Mesenchymal stem cell (in vitro differentiated cells and primary cell): ENCODE measurements around the gene SLC25A51.

Experiments used
- DNase-seq: peaks from one replicate; pipeline ENCODE4 v3.0.0-alpha.2; 2013
- H2AFZ ChIP-seq: one replicate; pipeline ENCODE4 v1.6.1; 2013; ENCODE audit warnings: low read depth, mild to moderate bottlenecking, control low read depth, inconsistent platforms, low read length, moderate library complexity
- H2AK5ac ChIP-seq: 2 replicates; pipeline ENCODE4 v1.6.1; 2013; ENCODE audit warnings: low read length, moderate library complexity, mild to moderate bottlenecking, inconsistent platforms; ENCODE audit not compliant: severe bottlenecking
- H2BK120ac ChIP-seq: one replicate; pipeline ENCODE4 v1.6.1; 2013; ENCODE audit warnings: low read depth, mild to moderate bottlenecking, inconsistent platforms, low read length, moderate library complexity
- H2BK12ac ChIP-seq, 2 experiments: one replicate each; pipeline ENCODE4 v1.6.1; 2013; ENCODE audit warnings: inconsistent platforms in 2 of 2, low read length in 2 of 2, mild to moderate bottlenecking in 2 of 2, moderate library complexity in 2 of 2, control low read depth in 1 of 2
- H2BK15ac ChIP-seq: one replicate; pipeline ENCODE4 v1.6.1; 2013; ENCODE audit warnings: mild to moderate bottlenecking, low read depth, inconsistent platforms; ENCODE audit not compliant: poor library complexity, severe bottlenecking
- H2BK5ac ChIP-seq: 2 replicates; pipeline ENCODE4 v1.6.1; 2013; ENCODE audit warnings: low read depth, mild to moderate bottlenecking, low read length, control low read depth, inconsistent platforms; ENCODE audit not compliant: poor library complexity, severe bottlenecking
- H3K14ac ChIP-seq, 2 experiments: one replicate each; pipeline ENCODE4 v1.6.1; 2013; ENCODE audit warnings: inconsistent platforms in 2 of 2, low read length in 2 of 2, control low read depth in 1 of 2, mild to moderate bottlenecking in 1 of 2, moderate library complexity in 1 of 2
- H3K18ac ChIP-seq, 2 experiments: one replicate each; pipeline ENCODE4 v1.6.1; 2013; ENCODE audit warnings: inconsistent platforms in 2 of 2, low read length in 2 of 2, control low read depth in 1 of 2, low read depth in 1 of 2, mild to moderate bottlenecking in 1 of 2
- H3K23ac ChIP-seq, 2 experiments: one replicate each; pipeline ENCODE4 v1.6.1; 2013; ENCODE audit warnings: inconsistent platforms in 2 of 2, low read length in 2 of 2, mild to moderate bottlenecking in 2 of 2, moderate library complexity in 2 of 2, control low read depth in 1 of 2
- H3K27ac ChIP-seq: 2 replicates; pipeline ENCODE4 v1.5.1; 2013; ENCODE audit warnings: mild to moderate bottlenecking, moderate library complexity, low read length, control low read depth, inconsistent platforms; ENCODE audit not compliant: poor library complexity, severe bottlenecking
- H3K27me3 ChIP-seq, 2 experiments: 2 replicates each; pipeline versions ENCODE4 v1.6.1 to v1.7.0; 2013; ENCODE audit warnings: low read length in 2 of 2, mild to moderate bottlenecking in 2 of 2, moderate library complexity in 2 of 2, control low read depth in 1 of 2, inconsistent platforms in 1 of 2; ENCODE audit not compliant: control insufficient read depth in 1 of 2, insufficient read depth in 1 of 2
- H3K36me3 ChIP-seq, 2 experiments: 2 replicates each; pipeline versions ENCODE4 v1.6.1 to v1.7.0; 2013; ENCODE audit warnings: low read length in 2 of 2, control low read depth in 1 of 2, inconsistent platforms in 1 of 2, low read depth in 1 of 2, mild to moderate bottlenecking in 1 of 2; ENCODE audit not compliant: insufficient read depth in 2 of 2, control insufficient read depth in 1 of 2
- H3K4ac ChIP-seq, 2 experiments: one replicate each; pipeline ENCODE4 v1.6.1; 2013; ENCODE audit warnings: inconsistent platforms in 2 of 2, low read length in 2 of 2, mild to moderate bottlenecking in 2 of 2, moderate library complexity in 2 of 2, control low read depth in 1 of 2, low read depth in 1 of 2
- H3K4me1 ChIP-seq: 2 replicates; pipeline ENCODE4 v1.6.1; 2013; ENCODE audit warnings: low read depth, low read length, control low read depth; ENCODE audit not compliant: control insufficient read depth, insufficient read depth
- H3K4me2 ChIP-seq: 2 replicates; pipeline ENCODE4 v1.6.1; 2013; ENCODE audit warnings: low read length, mild to moderate bottlenecking, inconsistent platforms; ENCODE audit not compliant: poor library complexity, severe bottlenecking
- H3K4me3 ChIP-seq, 2 experiments: 2 replicates each; pipeline versions ENCODE4 v1.5.1 to v1.7.0; 2013; ENCODE audit warnings: low read length in 2 of 2, mild to moderate bottlenecking in 2 of 2, control low read depth in 1 of 2, low read depth in 1 of 2; ENCODE audit not compliant: insufficient read depth in 1 of 2
- H3K79me1 ChIP-seq: replicated peaks from 2 replicates; pipeline ENCODE4 v1.6.1; 2013; ENCODE audit warnings: mild to moderate bottlenecking, control low read depth, low read length, inconsistent platforms; ENCODE audit not compliant: poor library complexity, severe bottlenecking
- H3K9ac ChIP-seq: 2 replicates; pipeline ENCODE4 v1.7.0; 2013; ENCODE audit warnings: mild to moderate bottlenecking, low read length, moderate library complexity
- H3K9me3 ChIP-seq: 2 replicates; pipeline ENCODE4 v1.7.0; 2013; ENCODE audit warnings: mild to moderate bottlenecking, low read length; ENCODE audit not compliant: control insufficient read depth
- H4K8ac ChIP-seq: one replicate; pipeline ENCODE4 v1.6.1; 2013; ENCODE audit warnings: inconsistent platforms, mild to moderate bottlenecking, low read length, moderate library complexity
- H4K91ac ChIP-seq: one replicate; pipeline ENCODE4 v1.6.1; 2013; ENCODE audit warnings: mild to moderate bottlenecking, low read length, inconsistent platforms
- whole genome bisulfite sequencing: methylation state at CpG from one replicate; pipeline ENCODE4 v1.1.7; 2013; ENCODE audit warnings: mixed read lengths; 5-methylcytosine and 5-hydroxymethylcytosine counted together

The SLC25A51 gene

DNA sequence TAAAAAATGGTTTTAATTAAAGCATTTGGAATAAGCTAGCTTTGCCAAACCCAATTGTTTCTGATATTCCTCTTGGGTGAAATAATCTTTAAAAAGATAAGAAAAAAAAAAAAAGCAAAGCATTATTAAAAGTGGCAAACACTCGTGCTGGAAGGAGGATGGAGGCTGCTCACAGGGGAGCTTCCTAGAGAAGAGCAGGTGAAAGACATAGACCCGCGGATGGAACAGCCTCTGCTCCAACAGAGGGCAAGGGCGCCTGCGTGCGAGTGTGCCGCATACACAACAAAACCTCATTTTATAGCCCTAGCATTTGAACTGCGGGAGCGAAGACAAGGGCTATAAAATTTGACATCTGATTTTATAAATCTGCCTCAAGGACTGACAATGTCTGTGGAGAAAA is 33.4 kb upstream of the SLC25A51 start:
- Histone ChIP-seq H3K4ac (peak overlapping the region; percentile 68 to 95), H3K4me3 (no peak overlapping the region), H3K18ac (peak overlapping the region; percentile 79 to 96), H3K79me1 (peaks cover 17% of the 10 kb centered on the region), H3K9ac (peak overlapping the region; percentile 57), H3K14ac (no peak overlapping the region), H3K4me2 (no peak overlapping the region), H2BK120ac (peak overlapping the region; percentile 91), H4K91ac (peak overlapping the region; percentile 90), H2BK5ac (no peak overlapping the region), H3K23ac (no peak overlapping the region), H2AFZ (no peak overlapping the region), H3K9me3 (no peaks in the 10 kb centered on the region), H3K4me1 (peaks cover 43% of the 10 kb centered on the region), H3K27me3 (no peaks in the 10 kb centered on the region), H2BK15ac (no peak overlapping the region), H3K27ac (peak overlapping the region; percentile 79), H3K36me3 (peaks cover 20 to 40% of the 10 kb centered on the region in 2 experiments), H4K8ac (peak overlapping the region; percentile 88), H2BK12ac (peak overlapping the region; percentile 49 to 85), H2AK5ac (peak overlapping the region; percentile 73)
- WGBS, result 63% methylated on average over 5 of the region's 9 CpGs
- DNase-seq, result no peak

GRCh38 chr9:37936965-37937364 is 33.0 kb upstream of the SLC25A51 start:
- peak overlapping the region; percentile 24 for H2BK120ac ChIP-seq
- peak; percentile 92 for DNase-seq
- peak overlapping the region; percentile 44 for H4K91ac ChIP-seq
- H3K4me3 ChIP-seq, result no peak overlapping the region
- peak overlapping the region; percentile 57 for H3K9ac ChIP-seq
- no peak overlapping the region for H3K4me2 ChIP-seq
- peaks cover 38% of the 10 kb centered on the region for H3K4me1 ChIP-seq
- H2AK5ac ChIP-seq, result peak overlapping the region; percentile 6
- WGBS, result 30% methylated on average over 3 of the region's 4 CpGs
- H3K4ac ChIP-seq, result no peak overlapping the region
- peak overlapping the region; percentile 6 for H3K27ac ChIP-seq
- H2BK5ac ChIP-seq, result no peak overlapping the region
- peak overlapping the region in 1 of 2 experiments; percentile 4 for H2BK12ac ChIP-seq
- H3K9me3 ChIP-seq, result no peaks in the 10 kb centered on the region
- H3K27me3 ChIP-seq, result no peaks in the 10 kb centered on the region
- H3K18ac ChIP-seq, result peak overlapping the region; percentile 1 to 29
- peak overlapping the region; percentile 41 for H4K8ac ChIP-seq
- H2BK15ac ChIP-seq, result no peak overlapping the region
- no peak overlapping the region for H2AFZ ChIP-seq
- peaks cover 16 to 36% of the 10 kb centered on the region in 2 experiments for H3K36me3 ChIP-seq
- H3K79me1 ChIP-seq, result peaks cover 17% of the 10 kb centered on the region
- H3K14ac ChIP-seq, result no peak overlapping the region
- no peak overlapping the region for H3K23ac ChIP-seq

GRCh38 chr9:37936376-37936775 is 32.4 kb upstream of the SLC25A51 start:
- no peak overlapping the region for H4K8ac ChIP-seq
- H2BK12ac ChIP-seq, result peak overlapping the region in 1 of 2 experiments; percentile 39
- peaks cover 12 to 33% of the 10 kb centered on the region in 2 experiments for H3K36me3 ChIP-seq
- H4K91ac ChIP-seq, result no peak overlapping the region
- no peaks in the 10 kb centered on the region for H3K27me3 ChIP-seq
- H2BK15ac ChIP-seq, result no peak overlapping the region
- H2AFZ ChIP-seq, result no peak overlapping the region
- H3K4ac ChIP-seq, result peak overlapping the region in 1 of 2 experiments; percentile 9
- no peak overlapping the region for H2BK120ac ChIP-seq
- peaks cover 35% of the 10 kb centered on the region for H3K4me1 ChIP-seq
- H3K27ac ChIP-seq, result peak overlapping the region; percentile 6
- H3K79me1 ChIP-seq, result peaks cover 17% of the 10 kb centered on the region
- peak overlapping the region; percentile 57 for H3K9ac ChIP-seq
- H2BK5ac ChIP-seq, result no peak overlapping the region
- no peak overlapping the region for H3K23ac ChIP-seq
- DNase-seq, result no peak
- no peak overlapping the region for H3K4me3 ChIP-seq
- H3K9me3 ChIP-seq, result no peaks in the 10 kb centered on the region
- H3K14ac ChIP-seq, result no peak overlapping the region
- no peak overlapping the region for H3K4me2 ChIP-seq
- WGBS, result 81% methylated on average over 5 of the region's 5 CpGs
- no peak overlapping the region for H2AK5ac ChIP-seq
- H3K18ac ChIP-seq, result no peak overlapping the region

DNA sequence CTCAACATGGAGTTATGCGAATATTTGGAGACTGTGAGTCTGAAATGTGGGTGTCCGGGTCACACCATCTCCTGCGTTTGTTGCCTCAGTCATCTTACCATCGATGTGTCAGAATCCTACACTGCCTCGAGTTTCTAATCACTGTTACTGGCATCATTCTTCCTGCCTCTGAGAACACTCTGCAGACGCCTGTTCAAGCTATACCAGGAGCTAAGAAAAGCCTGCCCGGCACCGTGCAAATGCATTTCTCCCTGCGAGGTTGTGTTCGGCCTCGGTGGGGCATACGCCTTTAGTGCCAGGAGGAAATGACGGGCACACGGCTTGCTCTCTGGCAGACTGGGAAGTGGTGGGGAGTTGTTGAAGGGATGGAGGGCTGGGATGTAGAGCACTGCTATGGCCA is 31.2 kb upstream of the SLC25A51 start:
- Histone ChIP-seq H3K4ac (no peak overlapping the region), H3K27me3 (no peaks in the 10 kb centered on the region), H3K23ac (no peak overlapping the region), H3K4me1 (peaks cover 31% of the 10 kb centered on the region), H2BK120ac (no peak overlapping the region), H4K8ac (no peak overlapping the region), H3K27ac (no peak overlapping the region), H2AFZ (no peak overlapping the region), H2BK15ac (no peak overlapping the region), H3K14ac (no peak overlapping the region), H4K91ac (no peak overlapping the region), H3K9me3 (no peaks in the 10 kb centered on the region), H2BK5ac (no peak overlapping the region), H3K79me1 (peaks cover 15% of the 10 kb centered on the region), H3K36me3 (peaks cover 5 to 34% of the 10 kb centered on the region in 2 experiments), H3K9ac (no peak overlapping the region), H3K4me3 (no peak overlapping the region), H3K4me2 (no peak overlapping the region), H2BK12ac (no peak overlapping the region), H2AK5ac (no peak overlapping the region), H3K18ac (no peak overlapping the region)
- WGBS, result 95% methylated on average over 14 of the region's 14 CpGs
- no peak for DNase-seq
